ENCODE data around the gene LOXL1.

GRCh38 chr15:73987250-73987649 lies 61.0 kb downstream of the LOXL1 start:
- no peak for TF ChIP-seq POLR2A (IDR thresholded peaks at IDR 0.05)
- TF ChIP-seq CTCF (IDR thresholded peaks at IDR 0.05): no peak
- no peak for TF ChIP-seq POLR2AphosphoS5 (IDR thresholded peaks at IDR 0.05)

All from breast epithelium (tissue), 3 donors.